Left kidney (tissue), 2 donors: ENCODE data around the gene CFAP97. TPM values are rescaled to one million over a fixed set of nuclear protein-coding genes. Genes with fewer than 3 reads are reported as not detected.

Source experiments
- DNase-seq: peaks from one replicate; pipeline ENCODE4 v3.0.0-alpha.2; 2013
- polyA plus RNA-seq: library from polyadenylated mRNA; unstranded; fragments of 120-200 nt; gene quantifications from one replicate; pipeline ENCODE4 v1.2.1, GENCODE V29; 2013; ENCODE audit not compliant: insufficient read length

The CFAP97 gene
- polyA plus RNA-seq, 1 donor, result 55.2 TPM

- DNase-seq, result no peak
These were observed 94.1 kb downstream of the CFAP97 start for GRCh38 chr4:185109736-185110135.

Other genes starting within 250 kb of the CFAP97 start
- gene HELT, start 185.5 kb downstream of the CFAP97 start, polyA plus RNA-seq, result not detected
- gene SLC25A4, start 60.7 kb downstream of the CFAP97 start, polyA plus RNA-seq, result 37.1 TPM
- 26.0 TPM for gene SNX25, start 5.6 kb upstream of the CFAP97 start, polyA plus RNA-seq
- 6.9 TPM for gene LRP2BP, start 191.9 kb upstream of the CFAP97 start, polyA plus RNA-seq
- 10.5 TPM for gene ANKRD37, start 192.8 kb upstream of the CFAP97 start, polyA plus RNA-seq
- 81.9 TPM for gene UFSP2, start 222.0 kb upstream of the CFAP97 start, polyA plus RNA-seq